GM12864 (cell line): ENCODE results near the gene TTC4.

Experiments used
- DNase-seq: peaks from one replicate; pipeline ENCODE4 v3.0.0-alpha.2; 2011; ENCODE audit warnings: low read depth
- H3K4me3 ChIP-seq: 2 replicates; pipeline ENCODE4 v1.5.1; 2011; ENCODE audit warnings: mild to moderate bottlenecking, low read depth, low read length, control low read depth
- TF ChIP-seq, protein P1 (sequence below): IDR thresholded peaks from 2 replicates; pipeline ENCODE4 v1.5.1; 2011; ENCODE audit warnings: low read depth, mild to moderate bottlenecking, moderate library complexity, low read length, control low read depth, inconsistent platforms; ENCODE audit errors: missing control alignments

The TTC4 gene

DNA sequence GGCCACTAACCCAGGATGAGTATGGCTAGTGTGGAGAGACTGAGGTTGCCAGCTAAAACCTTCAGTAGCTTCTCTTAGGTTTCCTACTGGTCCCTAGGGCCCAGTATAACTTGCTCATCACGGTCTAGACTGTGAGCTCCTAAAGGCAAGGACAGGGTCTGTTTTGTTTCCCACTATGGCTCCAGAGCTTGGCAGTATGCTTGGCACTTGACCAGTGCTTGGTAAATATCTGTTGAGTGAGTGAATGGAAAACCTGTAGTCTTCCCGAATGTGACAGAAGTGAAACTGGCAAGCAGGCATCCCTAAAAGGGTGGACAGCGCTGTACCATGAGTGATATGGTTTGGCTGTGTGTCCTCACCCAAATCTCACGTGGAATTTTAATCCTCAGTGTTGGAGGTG, 61.8 kb downstream of the TTC4 start:
- no peak overlapping the region for H3K4me3 ChIP-seq
- TF ChIP-seq, protein P1, sequence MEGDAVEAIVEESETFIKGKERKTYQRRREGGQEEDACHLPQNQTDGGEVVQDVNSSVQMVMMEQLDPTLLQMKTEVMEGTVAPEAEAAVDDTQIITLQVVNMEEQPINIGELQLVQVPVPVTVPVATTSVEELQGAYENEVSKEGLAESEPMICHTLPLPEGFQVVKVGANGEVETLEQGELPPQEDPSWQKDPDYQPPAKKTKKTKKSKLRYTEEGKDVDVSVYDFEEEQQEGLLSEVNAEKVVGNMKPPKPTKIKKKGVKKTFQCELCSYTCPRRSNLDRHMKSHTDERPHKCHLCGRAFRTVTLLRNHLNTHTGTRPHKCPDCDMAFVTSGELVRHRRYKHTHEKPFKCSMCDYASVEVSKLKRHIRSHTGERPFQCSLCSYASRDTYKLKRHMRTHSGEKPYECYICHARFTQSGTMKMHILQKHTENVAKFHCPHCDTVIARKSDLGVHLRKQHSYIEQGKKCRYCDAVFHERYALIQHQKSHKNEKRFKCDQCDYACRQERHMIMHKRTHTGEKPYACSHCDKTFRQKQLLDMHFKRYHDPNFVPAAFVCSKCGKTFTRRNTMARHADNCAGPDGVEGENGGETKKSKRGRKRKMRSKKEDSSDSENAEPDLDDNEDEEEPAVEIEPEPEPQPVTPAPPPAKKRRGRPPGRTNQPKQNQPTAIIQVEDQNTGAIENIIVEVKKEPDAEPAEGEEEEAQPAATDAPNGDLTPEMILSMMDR: no peak
- DNase-seq: no peak

DNA sequence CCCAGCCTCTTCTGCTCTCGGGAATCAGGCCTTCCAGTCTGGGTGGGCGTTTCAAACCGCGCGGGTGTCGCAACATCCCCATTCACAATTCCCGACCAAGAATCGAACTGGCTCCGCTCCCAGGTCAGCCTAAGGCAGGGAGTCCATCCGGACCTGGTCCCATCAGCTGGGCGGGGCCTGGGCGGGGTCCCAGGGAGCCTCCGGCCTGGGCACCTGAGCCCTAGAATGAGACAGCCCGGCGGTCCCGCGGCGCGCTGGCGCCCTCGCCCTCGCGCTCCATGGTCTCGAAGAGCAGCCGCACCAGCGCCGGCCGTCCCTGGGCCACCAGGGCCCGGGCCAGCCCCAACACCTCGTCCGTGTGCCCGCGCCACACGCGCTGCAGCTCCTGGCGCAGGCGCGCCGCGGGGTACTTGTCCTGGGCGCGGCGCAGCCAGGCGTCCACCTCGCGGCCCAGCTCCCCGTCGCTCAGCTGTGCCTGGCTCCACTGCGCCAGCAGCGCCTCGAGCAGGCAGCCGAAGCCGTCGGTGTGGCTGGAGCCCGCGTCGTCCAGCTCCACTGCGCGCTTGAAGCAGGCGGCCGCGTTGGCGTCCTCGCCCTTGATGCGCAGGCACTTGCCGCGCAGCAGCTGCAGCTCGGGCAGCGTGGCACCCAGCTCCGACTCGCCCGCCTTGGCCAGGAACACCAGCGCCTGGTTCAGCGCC, 65.5 kb downstream of the TTC4 start:
- TF ChIP-seq, protein P1: no peak
- DNase-seq: no peak
- no peak overlapping the region for H3K4me3 ChIP-seq

DNA sequence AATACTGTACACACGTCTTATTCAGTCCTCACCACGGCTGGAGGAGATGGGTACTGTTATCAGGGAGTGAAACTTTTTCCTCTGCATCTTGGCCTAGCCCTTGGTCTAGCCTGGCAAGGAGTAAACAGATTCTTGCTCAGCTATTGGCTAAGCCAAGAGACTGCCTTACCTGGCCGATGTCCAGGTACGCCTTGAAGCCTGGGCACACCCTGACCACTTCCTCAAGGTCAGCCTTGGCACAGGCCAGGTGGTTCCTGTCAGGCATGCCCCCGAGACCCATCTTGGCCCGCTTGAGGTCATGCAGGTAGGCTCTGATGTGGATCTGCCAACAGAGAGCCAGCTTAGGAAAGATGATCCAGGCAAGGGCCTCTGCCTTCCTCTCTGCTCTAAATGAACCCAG, 66.5 kb downstream of the TTC4 start:
- DNase-seq: no peak

DNA sequence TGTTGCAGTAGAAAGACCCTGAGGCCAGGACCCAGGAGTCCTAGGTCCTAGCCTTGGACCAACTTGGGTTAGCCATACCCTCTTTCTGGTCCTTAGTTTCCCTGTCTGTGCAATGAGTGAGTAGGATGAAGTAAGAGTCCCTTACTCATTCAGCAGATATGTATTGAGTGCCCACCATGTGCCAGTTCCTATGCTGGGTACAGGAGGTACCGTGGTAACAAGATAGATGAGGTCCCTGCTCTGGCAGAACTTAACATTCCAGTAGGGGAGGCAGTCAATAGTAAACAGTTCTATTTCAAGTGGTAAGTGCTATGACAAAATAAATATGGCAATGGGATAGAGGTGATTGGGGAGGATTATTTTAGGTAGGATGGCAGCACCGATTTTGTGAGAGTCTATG, 66.9 kb downstream of the TTC4 start:
- H3K4me3 ChIP-seq: no peak overlapping the region
- TF ChIP-seq, protein P1: no peak
- no peak for DNase-seq

More for the DNA sequence above, 66.5 kb downstream of the TTC4 start:
- no peak overlapping the region for H3K4me3 ChIP-seq
- TF ChIP-seq, protein P1: no peak

DNA sequence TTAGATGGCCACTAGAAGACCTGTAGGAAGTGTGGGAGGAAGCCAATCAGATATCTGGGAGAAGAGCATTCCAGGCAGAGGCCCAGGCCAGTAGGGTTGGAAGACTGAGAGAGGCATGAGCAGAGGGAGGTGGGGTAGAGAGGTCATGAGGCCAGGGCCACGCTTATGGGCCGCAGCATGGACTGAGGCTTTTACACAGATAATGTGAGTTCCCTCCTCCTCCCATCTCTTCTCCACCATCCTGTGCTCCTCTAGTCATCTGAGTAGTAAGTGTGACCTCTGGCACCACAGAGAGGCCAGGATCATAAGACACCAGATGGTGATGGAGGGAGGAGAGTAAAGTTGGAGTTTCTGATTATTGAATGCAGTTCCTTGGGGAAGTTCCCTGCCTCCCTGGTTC, 68.4 kb downstream of the TTC4 start:
- no peak for DNase-seq
- TF ChIP-seq, protein P1: no peak
- no peak overlapping the region for H3K4me3 ChIP-seq

DNA sequence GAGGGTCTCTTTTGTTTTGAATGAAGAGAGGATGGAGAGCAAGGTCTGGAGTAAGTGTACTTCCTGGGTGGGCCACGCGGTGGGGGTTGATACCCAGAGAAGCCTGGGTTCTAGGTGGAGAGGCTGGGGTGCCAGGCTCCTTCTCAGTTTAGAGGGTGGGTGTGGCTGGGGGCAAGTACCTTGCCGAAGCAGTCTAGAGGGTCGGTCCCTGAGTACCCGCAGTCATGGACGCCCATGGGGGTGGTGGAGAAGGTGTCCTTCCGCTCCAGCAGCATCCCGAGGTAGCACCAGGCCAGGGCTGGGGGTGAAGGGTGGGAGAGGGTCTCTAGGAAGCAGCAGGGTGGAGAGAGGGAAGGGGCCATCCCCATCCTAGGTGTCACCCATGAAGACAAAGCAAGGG, 71.1 kb downstream of the TTC4 start:
- no peak overlapping the region for H3K4me3 ChIP-seq
- TF ChIP-seq, protein P1: no peak
- no peak for DNase-seq

DNA sequence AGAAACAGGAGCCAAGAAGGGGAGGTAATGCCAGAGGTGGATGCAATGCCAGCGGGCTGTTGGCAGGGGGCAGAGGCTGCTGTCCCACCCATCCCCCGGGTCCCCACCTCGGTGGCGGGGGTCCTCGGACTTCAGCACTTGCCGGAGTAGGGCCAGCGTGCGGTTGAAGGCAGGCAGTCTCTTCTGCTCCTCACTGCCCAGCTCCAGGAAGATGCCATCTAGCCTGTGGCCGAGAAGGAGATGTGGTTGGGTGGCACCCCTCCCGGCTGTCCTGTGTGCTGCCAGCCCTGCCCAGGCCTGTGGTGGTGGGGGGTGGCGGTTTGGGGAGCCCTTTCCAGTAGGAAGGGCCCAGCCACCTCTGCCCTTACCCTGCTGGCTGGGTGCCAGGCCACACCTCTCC, 71.9 kb downstream of the TTC4 start:
- TF ChIP-seq, protein P1: no peak
- DNase-seq: no peak
- no peak overlapping the region for H3K4me3 ChIP-seq
